Skeletal muscle tissue (tissue), 4 donors: ENCODE data around the gene ELN. TPM values are rescaled to one million over a fixed set of nuclear protein-coding genes. Genes with fewer than 3 reads are reported as not detected.
A peak's percentile ranks its signal among the peaks of the same experiment; 100 is the strongest.

Experiments used
- H3K27ac ChIP-seq: one replicate; pipeline ENCODE4 v1.7.0; 2013; ENCODE audit warnings: mild to moderate bottlenecking, low read depth, low read length, inconsistent platforms
- H3K27me3 ChIP-seq, 3 donors: one replicate each; pipeline ENCODE4 v1.7.0; 2013; ENCODE audit warnings: low read length in 3 of 3; ENCODE audit not compliant: control insufficient read depth in 3 of 3, insufficient read depth in 3 of 3
- H3K36me3 ChIP-seq, 3 donors: one replicate each; pipeline ENCODE4 v1.7.0; 2013; ENCODE audit warnings: low read length in 3 of 3; ENCODE audit not compliant: control insufficient read depth in 3 of 3, insufficient read depth in 3 of 3
- H3K4me1 ChIP-seq, 3 donors: one replicate each; pipeline ENCODE4 v1.7.0; 2013; ENCODE audit warnings: low read length in 3 of 3, mild to moderate bottlenecking in 3 of 3; ENCODE audit not compliant: control insufficient read depth in 3 of 3, insufficient read depth in 3 of 3
- H3K4me3 ChIP-seq, 3 donors: one replicate each; pipeline ENCODE4 v1.7.0; 2013; ENCODE audit warnings: low read length in 3 of 3
- H3K9ac ChIP-seq, 3 donors: one replicate each; pipeline ENCODE4 v1.7.0; 2013; ENCODE audit warnings: low read length in 3 of 3, mild to moderate bottlenecking in 3 of 3, moderate library complexity in 2 of 3, low read depth in 1 of 3
- H3K9me3 ChIP-seq, 3 donors: one replicate each; pipeline ENCODE4 v1.7.0; 2013; ENCODE audit warnings: low read length in 3 of 3; ENCODE audit not compliant: control insufficient read depth in 3 of 3
- total RNA-seq: library from RNA; depleted of rRNA; stranded (reverse); fragments of >200 nt; gene quantifications from one replicate; pipeline ENCODE4 v1.2.3, GENCODE V29; 2014
- donor health status: Osteomylitis.

The ELN gene
- total RNA-seq, 1 donor from 2014 or later: 107 TPM

- Histone ChIP-seq H3K27ac (peak within 1 kb of the TSS; percentile 85), H3K4me1 (peaks cover 22 to 26% (median 23%) of the 10 kb centered on the region in 3 donors), H3K9ac (peak within 1 kb of the TSS; percentile 60 to 83 (median 74)), H3K9me3 (no peaks in the 10 kb centered on the region), H3K4me3 (peak within 1 kb of the TSS; percentile 68 to 72 (median 68)), H3K27me3 (no peaks in the 10 kb centered on the region), H3K36me3 (peaks cover 10 to 13% (median 10%) of the 10 kb centered on the region in 3 donors)
Observed at GRCh38 chr7:74083117-74083876, 55.3 kb downstream of the ELN start, which contains the start of gene LIMK1. Gene LIMK1, plus strand, starts transcription at chr7:74083804. Its CDS starts 187 bp downstream, at chr7:74083991.

GRCh38 chr7:74083928-74084721 lies 56.2 kb downstream of the ELN start:
- Histone ChIP-seq H3K9me3 (no peaks in the 10 kb centered on the region), H3K4me1 (peaks cover 20 to 24% (median 22%) of the 10 kb centered on the region in 3 donors), H3K27me3 (no peaks in the 10 kb centered on the region), H3K4me3 (peak overlapping the region; percentile 68 to 72 (median 68)), H3K27ac (peak overlapping the region; percentile 85), H3K9ac (peak overlapping the region; percentile 60 to 83 (median 74)), H3K36me3 (peaks cover 10 to 17% (median 14%) of the 10 kb centered on the region in 3 donors)

DNA sequence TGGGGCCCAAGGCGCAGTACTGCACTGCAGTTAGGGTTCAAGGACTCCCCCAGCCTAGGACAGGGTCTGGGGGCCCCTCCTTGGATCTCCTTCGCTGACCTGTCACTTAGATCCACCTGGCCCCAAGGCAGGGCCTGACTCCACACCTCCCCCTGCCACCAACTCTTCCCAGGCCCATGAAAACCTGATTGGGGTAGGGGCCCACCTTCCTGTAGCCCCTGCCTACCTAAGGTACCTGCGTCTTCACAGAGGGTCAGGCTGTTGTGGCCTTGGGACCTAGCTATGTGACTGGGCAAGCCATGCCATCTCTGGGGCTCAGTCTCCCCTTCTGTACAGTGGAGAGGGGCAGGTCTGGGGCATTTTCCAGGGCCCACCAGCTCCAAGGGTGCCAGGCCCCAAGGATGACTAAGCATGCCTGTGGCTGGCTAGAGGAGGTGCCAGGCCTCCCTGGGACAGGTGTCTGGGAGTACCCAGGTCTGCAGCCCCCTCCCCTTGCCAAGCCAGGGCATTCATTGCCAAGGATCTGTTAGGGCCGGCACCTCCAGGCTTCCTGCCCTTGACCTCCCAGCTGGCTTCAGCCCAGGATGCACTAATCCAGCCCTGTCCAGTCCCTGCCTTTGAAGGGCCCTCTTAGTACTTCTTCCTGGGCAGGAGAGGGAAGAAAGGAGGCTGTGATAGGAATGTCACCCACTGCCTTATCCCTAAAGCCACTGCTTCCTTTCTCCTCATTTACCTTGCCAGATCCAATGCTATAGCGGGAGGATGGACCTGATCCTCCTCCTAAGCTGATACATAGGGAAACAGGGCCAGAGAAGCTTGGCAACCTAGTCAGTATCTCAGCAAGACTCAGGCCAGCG lies 57.0 kb downstream of the ELN start:
- Histone ChIP-seq H3K36me3 (peaks cover 10 to 17% (median 14%) of the 10 kb centered on the region in 3 donors), H3K9me3 (no peaks in the 10 kb centered on the region), H3K4me3 (peak overlapping the region; percentile 68 to 72 (median 68)), H3K27ac (peak overlapping the region; percentile 85), H3K4me1 (peaks cover 19 to 21% (median 21%) of the 10 kb centered on the region in 3 donors), H3K9ac (peak overlapping the region; percentile 60 to 83 (median 74)), H3K27me3 (no peaks in the 10 kb centered on the region)

DNA sequence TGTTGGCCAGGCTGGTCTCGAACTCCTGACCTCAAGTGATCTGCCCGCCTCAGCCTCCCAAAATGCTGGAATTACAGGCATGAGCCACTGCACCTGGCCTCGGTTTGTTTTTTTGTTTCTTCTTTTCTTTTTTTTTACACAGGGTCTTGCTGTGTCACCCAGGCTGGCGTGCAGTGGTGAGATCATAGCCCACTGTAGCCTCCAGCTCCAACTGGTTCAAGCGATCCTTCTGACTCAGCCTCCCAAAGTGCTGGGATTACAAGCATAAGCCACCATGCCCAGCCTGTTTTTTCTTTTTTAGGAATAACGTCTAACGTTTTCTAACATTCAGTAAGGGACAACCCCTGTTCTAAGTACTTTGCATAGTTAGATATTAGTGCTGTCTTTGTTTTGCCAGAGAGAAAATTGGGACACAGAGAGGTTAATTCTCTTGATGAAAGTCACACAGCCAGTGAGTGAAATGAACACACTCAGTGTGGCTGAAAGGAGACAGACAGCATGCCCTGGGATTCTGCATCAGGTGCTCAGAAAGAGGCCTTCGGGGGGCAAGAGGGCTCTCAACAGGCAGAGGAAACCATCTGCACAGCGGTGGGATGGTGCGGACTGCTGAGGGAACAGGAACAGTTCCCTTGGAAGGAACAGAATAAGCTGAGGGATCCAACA lies 59.9 kb downstream of the ELN start:
- no peaks in the 10 kb centered on the region for H3K27me3 ChIP-seq
- H3K36me3 ChIP-seq: peaks cover 10 to 17% (median 14%) of the 10 kb centered on the region in 3 donors
- H3K9me3 ChIP-seq: no peaks in the 10 kb centered on the region
- H3K4me3 ChIP-seq: no peak overlapping the region
- peaks cover 25 to 28% (median 25%) of the 10 kb centered on the region in 3 donors for H3K4me1 ChIP-seq
- no peak overlapping the region for H3K9ac ChIP-seq
- no peak overlapping the region for H3K27ac ChIP-seq

DNA sequence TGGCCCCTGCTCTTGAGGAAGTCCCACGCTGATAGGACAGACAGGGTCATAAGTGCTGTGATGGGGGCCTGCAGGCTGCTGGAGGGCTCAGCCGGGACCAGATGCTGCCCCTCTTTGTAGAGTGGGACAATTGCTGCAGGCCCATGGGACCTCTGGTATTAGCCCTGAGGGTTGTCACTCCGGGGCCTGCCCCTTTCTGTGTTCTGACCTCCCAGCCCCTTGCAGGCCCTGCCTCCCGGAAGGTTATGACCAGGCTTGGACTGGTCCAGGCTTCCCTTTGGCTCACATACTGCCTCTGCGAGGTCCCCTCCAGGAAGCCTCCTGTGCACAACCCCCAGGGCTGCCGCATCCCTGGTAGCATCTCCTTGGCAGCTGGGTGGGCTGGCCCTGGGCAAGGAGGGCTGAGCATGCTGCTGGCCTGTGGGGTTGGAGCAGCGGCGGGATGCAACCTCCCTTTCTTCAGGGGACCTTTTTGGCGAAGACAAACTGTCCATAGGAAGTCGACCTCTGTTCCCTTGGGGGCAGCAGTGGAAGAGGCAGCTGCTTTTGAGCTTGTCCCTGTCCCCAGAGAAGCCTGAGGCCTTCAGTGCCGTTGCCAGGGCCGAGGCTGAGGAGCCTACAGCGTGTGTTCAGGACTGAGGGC lies 64.5 kb downstream of the ELN start:
- peaks cover 7 to 18% (median 11%) of the 10 kb centered on the region in 3 donors for H3K36me3 ChIP-seq
- H3K27me3 ChIP-seq: no peaks in the 10 kb centered on the region
- no peaks in the 10 kb centered on the region for H3K9me3 ChIP-seq
- peak overlapping the region in 2 of 3 donors; percentile 33 to 40 for H3K9ac ChIP-seq
- H3K27ac ChIP-seq: peak overlapping the region; percentile 7
- H3K4me3 ChIP-seq: peak overlapping the region in 1 of 3 donors; percentile 22
- H3K4me1 ChIP-seq: peaks cover 25 to 27% (median 26%) of the 10 kb centered on the region in 3 donors

DNA sequence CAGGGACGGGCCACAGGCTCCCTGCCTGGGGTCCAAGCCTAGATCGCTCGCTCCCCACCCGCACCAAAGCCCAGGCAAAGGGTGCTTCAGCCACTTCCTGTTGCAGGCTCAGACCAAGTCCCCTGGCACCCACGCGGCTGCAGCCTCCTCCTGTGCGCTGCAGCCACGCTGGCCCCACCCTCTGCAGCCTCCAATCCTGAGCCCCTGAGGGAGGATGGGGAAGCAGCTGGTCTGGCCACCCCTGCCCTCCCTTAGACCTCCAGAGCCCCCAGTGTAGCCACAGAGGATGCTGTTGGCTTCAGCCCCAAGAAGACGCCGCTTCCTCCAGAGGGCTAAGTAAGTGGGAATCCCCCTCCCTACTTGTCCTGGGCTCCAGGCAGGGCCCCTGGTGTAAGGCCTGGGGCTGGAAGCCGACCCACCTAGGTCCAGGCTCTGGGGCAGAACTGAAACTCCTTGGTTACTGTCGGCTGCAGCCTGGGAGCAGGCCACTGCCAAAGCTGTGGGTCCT lies 65.0 kb downstream of the ELN start:
- Histone ChIP-seq H3K4me3 (peak overlapping the region in 2 of 3 donors; percentile 22 to 30), H3K9me3 (no peaks in the 10 kb centered on the region), H3K27ac (peak overlapping the region; percentile 47), H3K36me3 (peaks cover 7 to 20% (median 9%) of the 10 kb centered on the region in 3 donors), H3K4me1 (peaks cover 25 to 27% (median 26%) of the 10 kb centered on the region in 3 donors), H3K9ac (peak overlapping the region in 2 of 3 donors; percentile 33 to 40), H3K27me3 (no peaks in the 10 kb centered on the region)

DNA sequence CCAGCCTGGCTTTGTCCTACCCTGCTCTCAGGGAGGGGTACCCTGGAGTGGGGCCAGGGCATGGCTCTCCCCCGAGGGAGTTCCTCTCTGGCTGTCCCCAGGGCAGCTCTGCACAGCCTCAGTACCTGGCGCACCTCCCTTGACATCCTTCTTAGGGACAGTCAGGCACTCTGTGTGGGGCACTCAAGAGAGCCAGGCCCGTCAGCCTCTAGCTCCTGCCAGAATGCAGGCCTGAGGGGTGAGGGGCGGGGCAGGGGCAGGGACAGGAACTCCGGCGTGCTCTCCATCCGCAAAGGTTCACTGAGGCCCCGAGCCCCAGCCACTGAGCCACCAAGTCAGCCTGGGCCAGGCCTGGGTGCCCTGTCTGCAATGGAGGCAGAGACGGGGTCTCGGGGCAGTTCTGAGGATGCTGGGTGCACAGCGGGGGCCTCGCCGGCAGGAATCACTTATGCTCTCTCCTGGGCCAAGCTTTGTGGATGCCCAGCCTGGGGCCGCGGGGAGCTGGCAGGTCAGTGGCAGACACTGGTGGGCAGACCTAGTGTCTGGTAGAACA lies 65.8 kb downstream of the ELN start:
- Histone ChIP-seq H3K4me3 (peak overlapping the region in 2 of 3 donors; percentile 29 to 33), H3K9me3 (no peaks in the 10 kb centered on the region), H3K27me3 (no peaks in the 10 kb centered on the region), H3K4me1 (peaks cover 26 to 29% (median 27%) of the 10 kb centered on the region in 3 donors), H3K9ac (peak overlapping the region in 1 of 3 donors; percentile 40), H3K27ac (peak overlapping the region; percentile 47), H3K36me3 (peaks cover 4 to 18% (median 5%) of the 10 kb centered on the region in 3 donors)

DNA sequence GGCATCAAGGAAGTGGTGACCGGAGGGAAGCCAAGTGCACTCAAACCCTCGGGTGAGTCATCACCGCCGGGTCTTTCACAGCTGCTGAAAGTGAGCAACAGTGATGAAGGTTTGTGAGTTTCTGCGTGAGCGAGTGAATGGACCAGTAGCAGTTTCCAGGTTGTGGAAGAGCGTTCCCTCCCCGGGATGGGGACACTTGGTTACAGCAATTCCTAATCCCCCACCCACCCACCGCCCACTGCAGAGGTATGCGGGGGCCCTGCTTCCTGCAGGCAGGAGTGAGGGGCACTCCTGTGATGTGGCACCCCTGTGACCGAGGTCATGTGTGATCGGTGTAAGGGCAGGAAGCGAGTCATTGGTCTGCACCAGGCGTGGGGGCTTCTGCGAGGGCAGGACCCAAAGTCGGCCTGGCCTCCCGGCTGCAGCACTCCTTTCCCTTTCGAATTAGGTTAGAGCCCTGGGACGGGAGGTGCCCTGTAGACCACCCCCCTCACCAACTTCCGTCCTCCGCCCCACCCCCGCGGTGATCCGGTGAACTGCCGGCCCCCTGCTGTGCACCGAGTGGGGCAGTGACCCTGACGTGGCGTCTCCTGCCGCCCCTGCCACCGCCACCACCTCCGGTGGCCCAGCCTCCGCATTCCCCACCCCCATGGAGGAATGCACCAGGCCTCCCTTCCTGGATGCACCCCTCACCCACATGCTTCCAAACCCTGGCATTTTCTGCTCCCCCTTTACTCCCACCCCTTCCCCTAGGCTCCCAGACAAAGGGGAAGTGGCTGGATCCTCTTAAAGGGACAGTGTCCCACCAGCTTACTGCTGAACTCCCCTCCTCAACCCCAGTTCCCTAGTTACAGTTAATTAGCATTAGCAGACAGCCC lies 66.5 kb downstream of the ELN start:
- Histone ChIP-seq H3K27me3 (no peaks in the 10 kb centered on the region), H3K9ac (peak overlapping the region; percentile 32 to 33 (median 33)), H3K27ac (peak overlapping the region; percentile 47), H3K4me3 (peak overlapping the region; percentile 33 to 58 (median 43)), H3K9me3 (no peaks in the 10 kb centered on the region), H3K36me3 (peaks cover 4 to 18% (median 6%) of the 10 kb centered on the region in 3 donors), H3K4me1 (peaks cover 26 to 29% (median 27%) of the 10 kb centered on the region in 3 donors)
